Neural progenitor cell (in vitro differentiated cells): Measurements from ENCODE around the gene AGT. TPM values are rescaled to one million over a fixed set of nuclear protein-coding genes. Genes with fewer than 3 reads are reported as not detected.

Experiments
- DNase-seq: peaks from one replicate; pipeline ENCODE4 v3.0.0-alpha.2; 2016; ENCODE audit warnings: low spot score
- H2AFZ ChIP-seq: fragments of 200-600 bp; sonication (generic); replicated peaks from 2 replicates; pipeline ENCODE4 v1.6.1; 2016; ENCODE audit warnings: antibody characterized with exemption
- H3F3A ChIP-seq: fragments of 200-600 bp; sonication (generic); 2 replicates; pipeline ENCODE4 v1.6.1; 2016; ENCODE audit warnings: antibody characterized with exemption, low read depth
- H3K27ac ChIP-seq: fragments of 200-600 bp; sonication (generic); 2 replicates; pipeline ENCODE4 v1.5.1; 2016; ENCODE audit warnings: mild to moderate bottlenecking
- H3K27me3 ChIP-seq: fragments of 200-600 bp; sonication (generic); 2 replicates; pipeline ENCODE4 v1.6.1; 2016; ENCODE audit warnings: mild to moderate bottlenecking, moderate library complexity
- H3K36me3 ChIP-seq: fragments of 200-600 bp; sonication (generic); 2 replicates; pipeline ENCODE4 v1.5.1; 2016
- H3K4me1 ChIP-seq: fragments of 200-600 bp; sonication (generic); 2 replicates; pipeline ENCODE4 v1.6.1; 2016; ENCODE audit warnings: mixed run types
- H3K4me2 ChIP-seq: fragments of 200-600 bp; sonication (generic); 2 replicates; pipeline ENCODE4 v1.6.1; 2016
- H3K4me3 ChIP-seq: fragments of 200-600 bp; sonication (generic); 2 replicates; pipeline ENCODE4 v1.5.1; 2016
- H3K79me2 ChIP-seq: fragments of 200-600 bp; sonication (generic); 2 replicates; pipeline ENCODE4 v1.6.1; 2016; ENCODE audit warnings: low read depth
- H3K9ac ChIP-seq: fragments of 200-600 bp; sonication (generic); 2 replicates; pipeline ENCODE4 v1.6.1; 2016
- H3K9me3 ChIP-seq: fragments of 200-600 bp; sonication (generic); 2 replicates; pipeline ENCODE4 v1.5.1; 2016; ENCODE audit warnings: low read depth
- H4K20me1 ChIP-seq: fragments of 200-600 bp; sonication (generic); 2 replicates; pipeline ENCODE4 v1.6.1; 2016; ENCODE audit warnings: low read depth
- H3K27ac Mint-ChIP-seq: 3 replicates; pipeline ENCODE4 v1.8.0; 2021; ENCODE audit warnings: mixed read lengths
- H3K27me3 Mint-ChIP-seq: 2 replicates; pipeline ENCODE4 v1.8.0; 2022; ENCODE audit warnings: low read depth, mild to moderate bottlenecking, inconsistent platforms, moderate library complexity, mixed read lengths; ENCODE audit not compliant: insufficient read depth
- H3K36me3 Mint-ChIP-seq: 3 replicates; pipeline ENCODE4 v1.8.0; 2021; ENCODE audit warnings: mixed read lengths
- H3K4me1 Mint-ChIP-seq: 3 replicates; pipeline ENCODE4 v1.8.0; 2021; ENCODE audit warnings: mixed read lengths
- H3K4me3 Mint-ChIP-seq: 3 replicates; pipeline ENCODE4 v1.8.0; 2021; ENCODE audit warnings: mild to moderate bottlenecking, moderate library complexity, mixed read lengths
- H3K9me3 Mint-ChIP-seq: 3 replicates; pipeline ENCODE4 v1.8.0; 2020; ENCODE audit warnings: mixed read lengths
- CTCF ChIP-seq: fragments of 200-600 bp; sonication (generic); IDR thresholded peaks from 2 replicates; pipeline ENCODE4 v1.5.1; 2017; ENCODE audit warnings: antibody characterized with exemption, mild to moderate bottlenecking
- EZH2 ChIP-seq: fragments of 200-600 bp; sonication (generic); IDR thresholded peaks from 2 replicates; pipeline ENCODE4 v1.6.1; 2017; ENCODE audit warnings: antibody characterized with exemption, mild to moderate bottlenecking, moderate library complexity
- EZH2phosphoT487 ChIP-seq: fragments of 200-600 bp; sonication (generic); IDR thresholded peaks from 2 replicates; pipeline ENCODE4 v1.6.1; 2017; ENCODE audit warnings: antibody characterized with exemption
- total RNA-seq: library from RNA; depleted of rRNA; stranded (reverse); fragments of >200 nt; gene quantifications from 2 replicates; pipeline ENCODE4 v1.2.3, GENCODE V29; 2015; ENCODE audit warnings: low replicate concordance

AGT gene
- total RNA-seq, 1 donor from 2014 or later = 0.80 TPM

GRCh38 chr1:230684998-230685397 is 28.9 kb downstream of the AGT start:
- Histone ChIP-seq H2AFZ (no peak overlapping the region), H4K20me1 (no peaks in the 10 kb centered on the region), H3K79me2 (no peaks in the 10 kb centered on the region), H3K9me3 (no peaks in the 10 kb centered on the region), H3K4me2 (no peak overlapping the region), H3K9ac (no peak overlapping the region), H3K27me3 (no peaks in the 10 kb centered on the region), H3K36me3 (peaks cover 21% of the 10 kb centered on the region), H3K27ac (no peak overlapping the region), H3F3A (no peaks in the 10 kb centered on the region), H3K4me1 (no peaks in the 10 kb centered on the region), H3K4me3 (no peak overlapping the region)
- peaks cover 14% of the 10 kb centered on the region for H3K36me3 Mint-ChIP-seq
- no peak overlapping the region for H3K4me3 Mint-ChIP-seq
- H3K27ac Mint-ChIP-seq = no peak overlapping the region
- TF ChIP-seq EZH2phosphoT487 (no peak), EZH2 (no peak), CTCF (no peak)
- no peaks in the 10 kb centered on the region for H3K9me3 Mint-ChIP-seq
- H3K27me3 Mint-ChIP-seq = no peaks in the 10 kb centered on the region
- no peak for DNase-seq
- no peaks in the 10 kb centered on the region for H3K4me1 Mint-ChIP-seq

- H3K4me1 Mint-ChIP-seq = no peaks in the 10 kb centered on the region
- no peaks in the 10 kb centered on the region for H3K27me3 Mint-ChIP-seq
- Histone ChIP-seq H3K4me1 (no peaks in the 10 kb centered on the region), H4K20me1 (no peaks in the 10 kb centered on the region), H3F3A (no peaks in the 10 kb centered on the region), H3K9ac (no peak overlapping the region), H3K9me3 (no peaks in the 10 kb centered on the region), H3K27ac (no peak overlapping the region), H3K79me2 (no peaks in the 10 kb centered on the region), H3K27me3 (no peaks in the 10 kb centered on the region), H3K4me2 (no peak overlapping the region), H3K36me3 (peaks cover 23% of the 10 kb centered on the region), H2AFZ (no peak overlapping the region), H3K4me3 (no peak overlapping the region)
- DNase-seq = no peak
- H3K27ac Mint-ChIP-seq = no peak overlapping the region
- no peaks in the 10 kb centered on the region for H3K9me3 Mint-ChIP-seq
- no peak overlapping the region for H3K4me3 Mint-ChIP-seq
- no peak for TF ChIP-seq EZH2phosphoT487
- TF ChIP-seq CTCF = no peak
- H3K36me3 Mint-ChIP-seq = peaks cover 15% of the 10 kb centered on the region
These were observed 29.8 kb downstream of the AGT start for GRCh38 chr1:230684146-230684545.

- Mint-ChIP-seq H3K27ac (no peak overlapping the region), H3K9me3 (no peaks in the 10 kb centered on the region), H3K4me1 (no peaks in the 10 kb centered on the region), H3K27me3 (no peaks in the 10 kb centered on the region), H3K4me3 (no peak overlapping the region), H3K36me3 (peaks cover 21% of the 10 kb centered on the region)
- no peaks in the 10 kb centered on the region for H3K4me1 ChIP-seq
- H3K27ac ChIP-seq = no peak overlapping the region
- H2AFZ ChIP-seq = no peak overlapping the region
- H3K4me3 ChIP-seq = no peak overlapping the region
- no peak overlapping the region for H3K4me2 ChIP-seq
- H3K27me3 ChIP-seq = no peaks in the 10 kb centered on the region
- TF ChIP-seq EZH2phosphoT487 (no peak), CTCF (no peak), EZH2 (no peak)
- no peaks in the 10 kb centered on the region for H3K9me3 ChIP-seq
- H3F3A ChIP-seq = no peaks in the 10 kb centered on the region
- no peak overlapping the region for H3K9ac ChIP-seq
- peaks cover 31% of the 10 kb centered on the region for H3K36me3 ChIP-seq
- no peaks in the 10 kb centered on the region for H3K79me2 ChIP-seq
- no peak for DNase-seq
- H4K20me1 ChIP-seq = no peaks in the 10 kb centered on the region
These were observed 30.9 kb downstream of the AGT start for GRCh38 chr1:230682882-230683610.
